Right cardiac atrium (tissue), 5 donors: ENCODE results near the gene FXYD2. TPM values are rescaled to one million over a fixed set of nuclear protein-coding genes. Genes with fewer than 3 reads are reported as not detected.

Experiments
- ATAC-seq, 2 donors: fragments of 200-7000 bp; cut with Tn5 transposase; one replicate each; pipeline versions ENCODE4 v1.8.0 to v1.9.1; 2020; ENCODE audit warnings: moderate library complexity in 2 of 2, mild to moderate bottlenecking in 1 of 2
- DNase-seq, 3 donors: peaks; one replicate each; pipeline ENCODE4 v3.0.0-alpha.2; 2020
- H3K27ac ChIP-seq: one replicate; pipeline ENCODE4 v1.5.1; 2013; ENCODE audit warnings: mild to moderate bottlenecking, low read length, control low read depth, moderate library complexity
- H3K27me3 ChIP-seq: one replicate; pipeline ENCODE4 v1.6.1; 2013; ENCODE audit not compliant: control insufficient read depth, insufficient read depth
- H3K4me1 ChIP-seq: one replicate; pipeline ENCODE4 v1.6.1; 2013; ENCODE audit warnings: low read length; ENCODE audit not compliant: control insufficient read depth, insufficient read depth
- H3K4me3 ChIP-seq: one replicate; pipeline ENCODE4 v1.5.1; 2013; ENCODE audit warnings: low read length, control low read depth
- H3K9me3 ChIP-seq: one replicate; pipeline ENCODE4 v1.6.1; 2013; ENCODE audit warnings: low read length; ENCODE audit not compliant: control insufficient read depth
- WGBS: extraction: QIAGEN DNeasy Blood & Tissue Kit; methylation state at CpG from one replicate; pipeline ENCODE4 v1.1.7; 2013; 5-methylcytosine and 5-hydroxymethylcytosine counted together
- intact Hi-C, 4 donors: fragments of 100-400 bp; cut with DNase I; formaldehyde crosslinking; loops; one replicate each; pipeline versions ENCODE4 v1.11.0 to v1.14.0; 2022 to 2023
- polyA plus RNA-seq: library from polyadenylated mRNA; stranded (reverse); fragments of 200-250 nt; gene quantifications from one replicate; pipeline ENCODE4 v1.2.3, GENCODE V29; 2013
- total RNA-seq, 4 donors: library from RNA; stranded (reverse); fragmentation: NEBNext Ultra II Directional; extraction: Animal tissue kit (Norgen Biotek cat#: 25700); gene quantifications; one replicate each; pipeline ENCODE4 v1.2.1, GENCODE V29; 2021
- donor health status: healthy with polysubstance abuse.
- donor health status: DM: no; HTN: yes; CAD: no.
- donor health status: DM: no; HTN: no; CAD: no.
- donor health status: DM: no; HTN: yes; CAD: no; lungs with severe emphysema.
- donor health status: DM: yes; HTN: yes; CAD: no.

FXYD2 gene
- total and polyA plus RNA-seq, 5 donors: 1.1 to 4.0 (median 2.1) TPM

- intact Hi-C loops: no loop called here
- H3K4me3 ChIP-seq: no peak overlapping the region
- ATAC-seq (no peak), DNase-seq (no peak)
- H3K27me3 ChIP-seq: no peaks in the 10 kb centered on the region
- no peak overlapping the region for H3K27ac ChIP-seq
- WGBS: 69% methylated on average over 15 of the region's 15 CpGs
- H3K9me3 ChIP-seq: no peaks in the 10 kb centered on the region
- H3K4me1 ChIP-seq: peaks cover 8% of the 10 kb centered on the region
Measured at GRCh38 chr11:117827521-117828511, 3.3 kb upstream of the FXYD2 start.

DNA sequence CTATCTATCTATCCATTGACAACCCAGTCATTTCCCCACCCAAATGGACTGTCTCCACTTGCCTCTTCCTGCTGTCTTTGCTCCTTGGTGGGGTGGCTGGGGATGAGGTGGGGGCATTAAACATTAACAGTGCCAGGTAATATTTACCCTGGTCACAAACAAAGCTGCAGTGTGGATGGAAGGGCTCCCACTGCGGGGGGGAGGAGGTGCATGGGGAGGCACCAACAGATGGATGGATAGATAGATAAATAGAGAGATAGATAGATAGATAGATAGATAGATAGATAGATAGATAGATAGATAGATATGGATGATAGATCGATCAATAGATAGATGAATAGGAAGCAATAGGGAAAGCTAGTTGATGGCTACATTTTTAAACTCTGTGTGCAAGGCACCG lies 2.3 kb upstream of the FXYD2 start:
- intact Hi-C loops: no loop called here
- Histone ChIP-seq H3K4me1 (peaks cover 8% of the 10 kb centered on the region), H3K27me3 (no peaks in the 10 kb centered on the region), H3K27ac (no peak overlapping the region), H3K9me3 (no peaks in the 10 kb centered on the region), H3K4me3 (no peak overlapping the region)
- 83% methylated on average over 3 of the region's 3 CpGs for WGBS
- ATAC-seq: no peak
- DNase-seq: no peak

GRCh38 chr11:117826190-117826570 lies 1.6 kb upstream of the FXYD2 start:
- Histone ChIP-seq H3K4me3 (no peak overlapping the region), H3K27me3 (no peaks in the 10 kb centered on the region), H3K27ac (no peak overlapping the region), H3K4me1 (peaks cover 8% of the 10 kb centered on the region), H3K9me3 (no peaks in the 10 kb centered on the region)
- intact Hi-C loops: no loop called here
- DNase-seq: no peak
- 61% methylated on average over 10 of the region's 10 CpGs for WGBS
- no peak for ATAC-seq

GRCh38 chr11:117825538-117826189 lies 1.1 kb upstream of the FXYD2 start:
- no peak overlapping the region for H3K4me3 ChIP-seq
- no peak overlapping the region for H3K27ac ChIP-seq
- no peak for ATAC-seq
- H3K9me3 ChIP-seq: no peaks in the 10 kb centered on the region
- H3K4me1 ChIP-seq: peaks cover 8% of the 10 kb centered on the region
- no peaks in the 10 kb centered on the region for H3K27me3 ChIP-seq
- intact Hi-C loops: no loop called here
- 95% methylated on average over 8 of the region's 8 CpGs for WGBS
- DNase-seq: no peak

DNA sequence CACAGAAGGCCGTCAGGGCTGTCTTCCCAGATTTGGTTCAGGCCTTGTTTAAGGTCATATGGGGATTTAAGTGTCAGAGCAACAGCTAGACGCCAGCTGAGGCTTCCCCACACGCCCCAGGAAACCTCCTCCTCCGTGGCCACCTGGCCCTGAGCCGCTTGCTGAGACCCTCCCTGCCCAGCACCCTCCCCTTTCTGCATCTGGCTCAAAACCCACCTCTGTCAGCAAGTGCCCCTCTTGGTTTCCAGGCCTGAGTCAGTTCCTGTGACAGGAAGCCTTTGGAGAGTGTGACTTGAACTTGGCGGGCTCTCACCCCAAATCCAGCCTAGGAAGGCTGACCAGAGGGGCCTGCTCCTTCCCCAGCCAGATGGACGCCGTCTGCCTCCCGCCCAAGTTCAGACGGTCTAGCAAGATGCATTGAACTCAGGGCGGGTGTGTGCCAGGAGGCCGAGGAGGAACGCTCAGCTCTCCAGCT lies 561 bp downstream of the FXYD2 start:
- 35% methylated on average over 13 of the region's 13 CpGs for WGBS
- H3K9me3 ChIP-seq: no peaks in the 10 kb centered on the region
- peak overlapping the region; percentile 59 for H3K27ac ChIP-seq
- DNase-seq (peak; percentile 92 to 94 (median 92)), ATAC-seq (peak; percentile 86 to 88)
- H3K27me3 ChIP-seq: no peaks in the 10 kb centered on the region
- no peak overlapping the region for H3K4me3 ChIP-seq
- intact Hi-C loops: loop anchor here in 1 of 4 donors (5.0 kb wide), 1 partner anchor 123 kb away; no protein-coding TSS in a partner anchor
- peaks cover 8% of the 10 kb centered on the region for H3K4me1 ChIP-seq

GRCh38 chr11:117823294-117823945 lies 1.1 kb downstream of the FXYD2 start:
- H3K4me3 ChIP-seq: no peak overlapping the region
- ATAC-seq (peak in 1 of 2 donors; percentile 1), DNase-seq (peak; percentile 45 to 78 (median 76))
- H3K4me1 ChIP-seq: peaks cover 5% of the 10 kb centered on the region
- intact Hi-C loops: loop anchor here in 1 of 4 donors (5.0 kb wide), 1 partner anchor 124 kb away; no protein-coding TSS in a partner anchor
- 31% methylated on average over 18 of the region's 18 CpGs for WGBS
- no peaks in the 10 kb centered on the region for H3K27me3 ChIP-seq
- no peaks in the 10 kb centered on the region for H3K9me3 ChIP-seq
- peak overlapping the region; percentile 59 for H3K27ac ChIP-seq

GRCh38 chr11:117822074-117823033 lies 2.2 kb downstream of the FXYD2 start:
- 68% methylated on average over 33 of the region's 33 CpGs for WGBS
- no peak for ATAC-seq
- H3K9me3 ChIP-seq: no peaks in the 10 kb centered on the region
- intact Hi-C loops: loop anchor here in 1 of 4 donors (5.0 kb wide), 1 partner anchor 125 kb away; no protein-coding TSS in a partner anchor
- no peak overlapping the region for H3K27ac ChIP-seq
- peak in 2 of 3 donors; percentile 49 to 83 for DNase-seq
- peaks cover 7% of the 10 kb centered on the region for H3K4me1 ChIP-seq
- H3K27me3 ChIP-seq: no peaks in the 10 kb centered on the region
- no peak overlapping the region for H3K4me3 ChIP-seq

- Histone ChIP-seq H3K4me3 (no peak overlapping the region), H3K4me1 (peaks cover 7% of the 10 kb centered on the region), H3K9me3 (no peaks in the 10 kb centered on the region), H3K27me3 (no peaks in the 10 kb centered on the region), H3K27ac (no peak overlapping the region)
- 90% methylated on average over 12 of the region's 12 CpGs for WGBS
- peak in 1 of 3 donors; percentile 8 for DNase-seq
- ATAC-seq: no peak
- intact Hi-C loops: loop anchor here in 1 of 4 donors (5.0 kb wide), 1 partner anchor 126 kb away; no protein-coding TSS in a partner anchor
Measured at GRCh38 chr11:117821431-117821830, 3.1 kb downstream of the FXYD2 start.

DNA sequence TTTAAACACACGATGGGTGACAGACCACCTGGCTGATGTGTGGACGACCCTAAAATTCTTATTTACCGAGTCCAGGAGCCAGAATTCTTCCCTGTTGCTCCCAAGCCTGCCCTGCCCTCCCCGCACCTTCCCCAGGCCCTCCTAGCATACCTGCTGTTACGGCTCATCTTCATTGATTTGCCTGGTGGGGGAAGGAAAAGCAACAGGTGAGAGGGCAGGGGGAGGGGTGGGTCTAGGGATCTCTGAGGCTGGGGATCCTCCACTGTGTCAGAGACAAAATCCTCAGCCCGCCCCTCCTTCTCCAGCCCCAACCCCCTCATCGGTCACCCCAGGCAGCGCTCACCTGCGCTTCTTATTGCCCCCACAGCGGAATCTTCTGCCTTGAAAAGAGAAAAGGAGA lies 4.0 kb downstream of the FXYD2 start:
- no peak for ATAC-seq
- 96% methylated on average over 10 of the region's 10 CpGs for WGBS
- intact Hi-C loops: loop anchor here in 1 of 4 donors (5.0 kb wide), 1 partner anchor 127 kb away; no protein-coding TSS in a partner anchor
- Histone ChIP-seq H3K9me3 (no peaks in the 10 kb centered on the region), H3K4me1 (peaks cover 7% of the 10 kb centered on the region), H3K27ac (no peak overlapping the region), H3K27me3 (no peaks in the 10 kb centered on the region), H3K4me3 (no peak overlapping the region)
- peak in 1 of 3 donors; percentile 4 for DNase-seq

DNA sequence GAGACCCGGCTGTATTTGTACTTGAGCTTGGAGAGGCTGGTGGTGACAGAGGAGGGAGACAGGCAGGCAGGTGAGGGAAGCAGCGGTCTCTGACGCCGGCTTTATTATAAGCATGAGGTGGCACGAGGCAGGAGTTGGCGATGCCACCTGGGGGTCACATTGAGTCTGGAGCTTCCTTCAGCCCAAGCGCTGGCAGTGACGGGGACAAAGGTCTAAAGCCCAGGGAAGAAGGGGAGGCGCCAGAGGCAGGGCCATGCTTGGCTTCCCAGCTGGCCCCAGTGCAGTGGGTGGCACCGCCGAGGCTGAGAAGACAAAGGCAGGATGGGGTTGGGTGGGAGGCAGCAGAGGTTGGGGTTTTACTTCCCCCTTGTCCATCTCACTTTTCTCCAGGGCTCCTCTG lies 4.5 kb downstream of the FXYD2 start:
- WGBS: 86% methylated on average over 11 of the region's 11 CpGs

More for the DNA sequence above, 4.5 kb downstream of the FXYD2 start:
- DNase-seq (peak in 1 of 3 donors; percentile 22), ATAC-seq (no peak)
- Histone ChIP-seq H3K27ac (no peak overlapping the region), H3K9me3 (no peaks in the 10 kb centered on the region), H3K4me1 (peaks cover 7% of the 10 kb centered on the region), H3K4me3 (no peak overlapping the region), H3K27me3 (no peaks in the 10 kb centered on the region)
- intact Hi-C loops: loop anchor here in 1 of 4 donors (5.0 kb wide), 1 partner anchor 127 kb away; no protein-coding TSS in a partner anchor
